GM21723 (cell line): Measurements from ENCODE around the gene DQX1.
A peak's percentile ranks its signal among the peaks of the same experiment; 100 is the strongest.
"Not testable (repeated sequence)": the region's sequence is repeated elsewhere in the genome, so short reads cannot be mapped to it uniquely, and the experiment has no call there.

Source experiments
- ATAC-seq: cut with Tn5 transposase; IDR thresholded peaks from one replicate; pipeline ENCODE4 v1.9.1; 2021; ENCODE audit warnings: mild to moderate bottlenecking, moderate library complexity; ENCODE audit not compliant: unreplicated experiment

Gene DQX1

DNA sequence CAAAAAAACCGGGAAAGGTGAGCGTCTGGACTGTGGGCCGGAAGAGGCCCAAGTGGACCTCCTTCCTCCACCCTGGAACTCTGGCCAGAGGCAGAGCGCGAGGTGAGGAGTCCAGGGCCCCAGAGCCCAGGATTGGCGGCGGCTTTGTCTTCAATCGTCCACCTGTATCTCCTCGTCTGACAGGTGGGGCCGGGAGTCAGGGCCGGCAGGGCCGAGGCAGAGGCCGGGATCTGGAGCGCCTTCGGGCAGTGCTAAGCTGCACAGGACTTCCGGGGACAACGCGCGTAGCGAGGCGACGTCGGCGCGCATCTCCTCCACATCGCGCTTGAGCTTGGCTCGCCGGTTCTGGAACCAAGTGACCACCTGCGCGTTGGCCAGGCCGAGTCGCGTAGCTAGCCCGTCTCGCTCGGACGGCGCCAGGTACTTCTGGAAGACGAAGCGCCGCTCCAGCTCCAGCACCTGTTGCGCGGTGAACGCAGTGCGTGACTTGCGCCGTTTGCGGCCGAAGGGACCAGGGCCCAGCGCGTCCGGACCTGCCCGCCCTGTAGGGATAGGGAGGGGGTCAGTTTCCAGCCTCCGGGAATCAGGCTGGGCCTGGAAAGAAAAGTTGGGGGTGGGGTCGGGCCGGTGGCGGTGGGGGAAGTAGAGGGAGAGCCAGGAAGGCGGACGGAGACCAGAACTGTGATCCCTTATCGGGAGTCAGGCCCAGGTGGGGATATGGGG, 28.1 kb downstream of the DQX1 start:
- no peak for ATAC-seq

DNA sequence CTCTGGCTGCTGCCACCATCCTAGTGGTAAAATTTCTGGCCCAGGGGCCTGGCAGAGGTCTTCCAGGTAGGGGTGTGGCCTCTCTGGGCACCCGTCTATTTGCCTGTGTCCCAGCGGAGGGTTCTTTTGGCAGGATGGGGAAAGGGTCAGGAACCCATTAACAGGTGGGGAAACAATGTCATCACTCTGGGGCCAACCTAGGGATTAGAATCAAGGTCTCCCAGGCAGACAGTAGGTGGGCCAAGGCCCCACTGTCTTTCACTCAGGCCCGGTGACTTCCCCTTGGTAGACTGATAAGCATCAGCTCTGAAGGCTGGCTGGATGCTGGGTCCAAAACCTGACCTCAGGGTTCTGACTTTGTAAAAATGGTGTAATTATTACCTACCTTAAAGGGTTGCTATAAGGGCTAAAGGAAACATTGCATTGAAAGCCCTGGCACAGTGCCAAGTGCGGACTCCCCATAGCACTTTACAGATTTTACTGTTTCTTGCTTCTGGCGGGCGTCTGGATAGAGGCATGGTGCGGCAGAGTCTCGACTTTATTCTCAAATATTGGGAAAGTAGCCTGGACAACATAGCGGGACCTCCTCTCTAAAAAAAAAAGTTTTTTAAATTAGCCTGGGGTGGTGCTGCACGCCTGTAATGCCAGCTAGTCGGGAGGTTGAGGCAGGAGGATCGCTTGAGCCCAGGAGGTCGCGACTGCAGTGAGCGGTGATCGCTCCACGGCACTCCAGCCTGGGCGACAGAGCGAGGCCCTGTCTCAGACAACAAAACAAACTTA, 28.8 kb downstream of the DQX1 start:
- no peak for ATAC-seq

DNA sequence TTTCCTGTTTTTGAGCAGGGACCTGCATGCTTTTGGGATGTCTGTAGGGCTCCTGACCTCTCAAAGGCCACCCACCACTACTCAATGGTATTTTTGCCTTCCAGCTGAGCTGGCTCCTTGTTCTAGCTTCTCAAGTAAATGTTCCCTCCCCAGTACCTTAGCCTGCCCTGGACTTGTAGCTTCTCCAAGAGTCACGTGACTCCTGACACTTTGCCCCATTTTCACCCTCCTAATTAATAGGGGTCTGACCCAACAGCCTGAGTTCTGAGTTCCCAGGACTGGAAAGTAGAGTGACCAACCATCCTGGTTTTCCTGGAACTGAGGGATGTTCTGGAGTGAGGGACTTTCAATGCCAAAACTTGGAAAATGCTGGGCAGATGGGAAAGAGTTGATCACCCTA, 30.6 kb downstream of the DQX1 start:
- ATAC-seq = no peak

DNA sequence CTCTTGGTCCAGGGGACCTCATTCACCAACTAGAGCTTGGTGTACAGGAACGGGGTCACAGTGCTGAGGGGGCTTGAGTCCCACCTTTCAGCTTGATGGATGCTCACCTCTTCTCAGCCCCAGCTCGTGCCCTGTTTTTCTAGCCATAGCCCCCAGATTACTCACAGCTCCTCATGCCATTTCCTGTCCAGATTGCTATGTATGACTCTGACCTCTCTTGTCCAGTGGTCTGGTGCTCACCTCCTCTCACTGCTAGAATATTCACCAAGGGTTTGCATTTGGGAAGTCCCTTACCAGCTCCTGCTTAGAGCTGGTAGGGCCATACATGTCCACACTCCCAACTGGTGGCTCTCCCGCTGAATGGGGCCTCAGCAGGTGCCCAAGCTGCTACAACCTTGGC, 32.5 kb downstream of the DQX1 start:
- no peak for ATAC-seq

DNA sequence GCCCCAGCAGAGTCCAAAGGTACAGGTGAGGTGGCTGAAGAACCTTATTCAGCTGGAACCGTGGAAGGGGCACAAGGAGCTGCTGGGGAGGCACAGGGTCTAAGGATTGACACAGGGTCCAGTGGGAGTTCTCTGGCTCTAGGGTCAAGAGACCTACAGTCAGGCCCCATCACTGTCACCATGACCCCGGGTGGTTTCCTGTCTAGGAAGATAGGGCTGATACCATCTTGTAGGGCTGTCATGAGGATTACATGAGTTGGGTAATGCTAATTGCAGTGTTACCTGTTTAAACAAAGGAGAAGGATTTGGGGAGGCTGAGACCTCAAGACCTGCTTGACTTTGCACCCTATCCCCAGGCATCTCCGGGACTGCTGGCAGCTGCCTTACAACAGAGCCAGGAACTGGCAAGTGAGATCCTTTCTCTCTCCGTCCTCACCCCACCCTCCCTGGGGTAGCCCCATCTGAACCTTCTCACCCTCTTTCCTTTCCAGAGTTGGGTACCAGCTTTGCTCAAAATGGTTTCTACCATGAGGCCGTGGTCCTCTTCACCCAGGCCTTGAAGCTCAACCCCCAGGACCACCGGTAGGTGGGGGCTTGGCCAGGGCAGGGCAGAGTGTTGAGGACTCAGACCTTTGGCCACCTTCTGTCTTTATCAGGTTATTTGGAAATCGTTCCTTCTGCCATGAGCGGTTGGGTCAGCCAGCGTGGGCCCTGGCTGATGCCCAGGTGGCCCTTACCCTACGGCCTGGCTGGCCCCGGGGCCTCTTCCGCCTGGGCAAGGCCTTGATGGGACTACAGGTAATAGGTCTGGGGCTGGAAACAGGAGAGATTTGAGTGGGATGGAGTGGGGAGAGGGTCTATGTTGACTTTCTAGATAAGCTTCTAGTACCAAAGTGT, 34.1 kb downstream of the DQX1 start:
- no peak for ATAC-seq

DNA sequence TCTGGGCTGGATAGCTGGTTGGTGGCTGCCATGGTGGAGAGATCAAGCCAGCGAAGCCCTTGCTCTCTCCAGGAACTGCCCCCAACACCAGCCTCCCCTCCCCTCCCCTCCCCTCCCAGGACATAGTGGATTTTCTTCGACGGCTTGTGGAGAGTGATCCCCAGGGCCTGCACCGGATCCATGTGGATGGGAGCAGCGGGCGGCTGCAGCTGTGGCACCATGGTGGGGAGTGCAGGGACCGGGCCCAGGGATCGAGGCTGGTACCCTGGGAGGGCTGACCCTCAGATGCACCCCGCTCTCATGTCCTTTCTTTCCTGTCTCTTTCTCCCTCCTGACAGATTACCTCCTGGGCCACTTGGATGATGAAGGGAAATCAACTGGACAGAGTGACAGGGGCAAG, 36.1 kb downstream of the DQX1 start:
- ATAC-seq = no peak

DNA sequence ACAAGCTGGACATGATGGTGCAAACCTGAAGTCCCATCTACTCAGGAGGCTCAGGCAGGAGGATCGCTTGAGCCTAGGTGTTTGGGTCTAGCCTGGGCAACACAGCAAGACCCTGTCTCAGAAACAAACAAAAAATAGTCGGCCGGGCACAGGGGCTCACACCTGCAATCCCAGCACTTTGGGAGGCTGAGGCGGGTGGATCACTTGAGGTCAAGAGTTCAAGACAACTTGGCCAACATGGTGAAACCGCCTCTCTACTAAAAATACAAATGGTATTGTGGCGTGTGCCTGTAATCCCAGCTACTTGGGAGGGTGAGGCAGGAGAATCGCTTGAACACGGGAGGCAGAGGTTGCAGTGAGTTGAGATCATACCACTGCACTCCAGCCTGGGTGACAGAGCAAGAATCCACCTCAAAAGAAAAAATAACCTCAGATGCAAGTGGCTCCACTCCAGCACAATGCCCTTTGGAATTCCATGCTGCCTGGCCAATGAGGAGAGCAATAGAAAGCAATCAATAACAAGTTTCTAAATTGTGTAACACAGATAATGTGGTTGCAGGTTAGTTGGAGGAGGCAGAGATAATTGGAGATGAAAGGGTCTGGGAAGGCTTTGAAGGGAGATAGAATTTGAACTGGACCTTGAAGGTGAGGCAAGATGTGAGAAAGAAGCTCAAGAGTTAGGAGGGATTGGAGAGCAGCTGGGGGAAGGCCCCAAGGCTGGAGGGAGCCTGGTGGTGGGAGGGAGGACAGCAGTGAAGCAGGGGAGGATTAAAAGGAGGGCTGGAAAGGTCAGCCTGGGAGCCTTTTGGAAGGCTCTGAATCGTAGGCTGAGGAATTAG, 37.2 kb downstream of the DQX1 start:
- no peak for ATAC-seq

DNA sequence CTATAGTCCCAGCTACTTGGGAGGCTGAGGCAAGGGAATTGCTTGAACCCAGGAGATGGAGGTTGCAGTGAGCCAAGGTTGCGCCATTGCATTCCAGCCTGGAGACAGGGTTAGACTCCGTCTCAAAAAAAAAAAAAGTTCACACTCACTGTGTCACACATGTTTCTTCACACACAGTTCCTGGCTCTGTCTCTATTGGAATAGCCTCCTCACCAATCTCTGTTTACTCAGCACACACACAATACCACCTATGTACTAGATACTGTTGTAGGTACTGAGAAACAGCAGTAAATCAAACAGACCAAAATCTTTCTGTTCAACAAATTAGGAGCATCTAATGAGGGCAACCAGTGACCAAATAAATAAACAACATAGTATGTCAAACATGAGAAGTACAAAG, 39.9 kb downstream of the DQX1 start:
- no peak for ATAC-seq

DNA sequence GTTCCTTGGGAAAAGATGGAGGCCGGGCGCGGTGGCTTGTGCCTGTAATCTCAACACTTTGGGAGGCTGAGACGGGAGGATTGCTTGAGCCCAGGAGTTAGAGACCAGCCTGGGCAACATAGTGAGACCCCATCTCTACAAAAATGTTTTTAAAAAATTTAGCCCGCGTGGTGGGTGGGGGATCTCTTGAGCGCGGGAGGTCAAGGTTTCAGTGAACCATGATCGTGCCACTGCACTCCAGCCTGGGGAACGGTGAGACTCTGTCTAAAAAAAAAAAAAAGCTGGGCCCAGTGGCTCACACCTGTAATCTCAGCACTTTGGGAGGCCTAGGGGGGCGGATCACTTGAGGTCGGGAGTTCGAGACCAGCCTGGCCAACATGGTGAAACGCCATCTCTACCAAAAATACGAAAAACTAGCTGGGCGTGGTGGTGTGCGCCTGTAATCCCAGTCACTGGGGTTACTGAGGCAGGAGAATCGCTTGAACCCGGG, 42.3 kb downstream of the DQX1 start:
- not testable (repeated sequence) for ATAC-seq

DNA sequence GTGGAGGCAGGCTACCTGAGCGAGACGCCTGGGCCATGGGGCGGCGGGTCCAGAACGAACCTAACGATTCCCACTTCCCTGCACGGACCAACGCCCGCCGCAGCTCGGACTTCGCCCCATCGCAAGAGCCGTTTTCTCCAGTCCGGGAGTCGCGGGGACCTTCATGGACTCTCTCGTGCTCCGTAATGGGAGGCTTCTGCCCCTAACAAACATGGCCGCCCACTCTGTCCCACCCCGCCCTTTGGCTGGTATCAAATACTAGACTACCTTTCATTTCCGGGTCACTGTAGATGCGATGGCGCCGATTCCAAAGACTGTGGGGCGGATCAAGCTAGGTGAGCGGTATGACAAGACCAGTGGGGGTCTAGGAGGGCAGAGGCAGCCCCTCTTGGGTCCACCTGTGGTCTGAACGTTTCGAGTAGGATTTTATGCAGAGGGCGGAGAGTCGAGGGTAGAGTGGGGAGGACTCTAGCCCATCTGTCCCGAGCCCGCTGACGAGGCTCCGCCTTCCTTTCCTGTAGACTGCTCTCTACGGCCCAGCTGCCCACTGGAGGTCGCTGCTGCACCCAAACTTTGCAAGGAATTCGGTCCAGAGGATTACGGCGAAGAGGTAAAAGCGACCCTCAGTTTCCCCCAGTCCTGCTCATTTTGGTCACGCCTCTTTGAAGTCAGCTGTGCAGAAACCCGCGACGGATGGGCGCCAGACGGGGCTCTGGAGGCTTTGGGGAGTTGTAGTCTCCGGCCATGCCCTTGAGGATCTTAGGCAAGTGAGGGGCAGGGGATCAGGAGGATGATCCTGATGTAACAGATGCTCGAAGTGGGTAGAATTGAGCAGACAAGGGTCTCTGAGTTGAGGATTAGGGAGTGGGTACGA, 43.0 kb downstream of the DQX1 start, which contains the start of the genes CCDC142 and TTC31:
CCDC142 (minus strand) TSS at position 198 of the 874 bp plus-strand sequence; CDS start at position 37, 161 bp downstream.
TTC31 (plus strand) TSS at position 281 of the 874 bp plus-strand sequence; CDS start at position 296, 15 bp downstream.
- peak; percentile 91 for ATAC-seq

DNA sequence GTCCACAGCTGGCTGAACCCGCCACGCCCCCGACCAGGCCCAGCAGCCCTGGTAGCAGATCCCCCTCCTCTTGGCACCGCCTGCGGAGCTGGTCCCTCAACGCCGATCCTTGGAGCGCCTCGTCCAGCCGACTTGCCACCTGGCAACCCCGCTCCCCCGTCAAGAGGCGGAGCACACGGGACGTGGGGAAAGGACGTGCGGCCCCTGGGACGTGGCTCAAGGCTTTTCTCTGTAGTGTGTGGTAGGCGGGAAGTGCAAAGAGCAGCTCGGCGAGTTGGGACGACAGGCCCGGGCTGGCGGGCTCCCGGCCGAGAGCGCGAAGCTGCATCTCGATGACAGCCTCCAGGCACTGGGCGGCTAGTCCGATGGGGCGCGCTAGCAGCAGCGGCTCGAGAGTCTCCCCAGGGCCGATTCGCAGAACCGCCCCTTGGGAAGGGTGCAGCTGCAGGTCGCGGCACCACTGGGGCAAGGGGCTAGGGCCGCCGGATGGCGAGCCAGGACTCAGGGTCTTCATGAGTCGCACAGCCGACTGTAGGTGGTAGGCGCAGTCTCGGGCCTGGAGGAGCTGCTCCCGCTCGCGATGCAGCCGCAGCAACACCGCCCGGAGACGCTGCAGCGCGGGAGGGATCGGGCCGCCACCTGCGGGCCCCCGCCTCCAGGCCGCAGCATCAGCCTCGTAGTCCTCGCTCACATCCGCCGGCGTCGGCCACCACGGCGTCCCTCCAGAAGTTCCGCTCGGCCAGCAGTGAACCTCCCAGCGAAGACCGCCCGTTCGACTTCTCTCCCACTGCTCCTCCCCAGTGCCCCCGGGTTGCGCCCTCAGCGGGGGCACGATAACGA, 43.9 kb downstream of the DQX1 start:
- peak; percentile 34 for ATAC-seq

DNA sequence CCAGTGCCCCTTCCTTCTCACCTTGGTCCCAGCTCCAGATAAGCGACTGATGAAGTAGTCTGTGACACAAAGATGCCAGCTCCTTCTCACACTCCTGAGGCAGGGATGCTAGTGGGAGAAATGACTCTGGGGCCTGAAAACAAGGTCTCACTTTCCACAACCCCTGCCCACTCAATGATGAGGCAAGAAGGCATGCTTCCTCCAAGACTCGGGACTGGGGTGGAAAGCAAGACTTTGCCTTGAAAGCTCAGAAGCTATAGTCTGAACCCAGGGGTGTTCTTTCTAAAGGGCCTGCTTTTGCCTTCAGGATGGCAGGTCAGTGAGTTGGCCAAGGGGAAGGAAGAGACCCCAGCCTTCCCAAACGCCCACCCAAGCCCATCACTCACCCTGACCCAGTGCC, 44.6 kb downstream of the DQX1 start:
- ATAC-seq = no peak

DNA sequence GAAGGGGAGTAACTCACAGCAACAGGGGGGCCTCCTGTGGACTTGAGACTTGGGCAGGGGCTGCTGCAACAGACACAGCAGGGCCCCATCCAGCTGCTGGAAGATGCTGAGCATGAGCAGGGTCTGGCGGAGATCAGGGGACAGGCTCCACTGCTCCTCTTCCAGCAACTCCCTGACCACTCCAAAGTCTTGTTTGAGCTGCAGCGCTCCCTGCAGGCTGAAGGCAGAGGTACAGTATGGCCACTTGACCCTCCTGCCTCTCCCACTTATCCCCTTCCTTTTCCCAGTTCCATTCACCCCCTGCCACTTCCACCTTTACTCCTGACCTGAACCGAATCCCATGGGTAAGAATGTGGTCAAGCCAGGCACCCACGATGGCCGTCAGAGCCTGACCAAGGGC, 51.1 kb downstream of the DQX1 start:
- no peak for ATAC-seq

DNA sequence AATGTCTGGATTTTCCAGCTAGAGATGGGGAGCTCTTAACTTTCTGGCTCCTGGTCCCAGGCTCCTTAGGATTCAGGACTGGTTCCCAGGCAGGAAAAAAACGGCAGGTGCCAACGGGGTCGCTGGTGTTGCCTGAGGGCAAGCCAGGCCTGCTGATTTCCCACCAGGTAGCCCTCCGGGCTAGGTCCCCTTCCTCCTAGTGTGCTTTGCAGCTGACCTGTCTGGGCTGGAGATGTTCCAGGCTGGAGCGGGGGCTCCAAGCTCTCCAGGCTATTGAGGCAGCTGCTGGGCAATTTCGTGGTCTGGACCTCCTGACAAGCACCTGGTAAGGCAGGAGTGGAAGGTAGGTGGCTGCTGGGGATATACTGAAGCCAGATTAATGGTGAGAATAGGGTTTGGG, 51.5 kb downstream of the DQX1 start:
- no peak for ATAC-seq

DNA sequence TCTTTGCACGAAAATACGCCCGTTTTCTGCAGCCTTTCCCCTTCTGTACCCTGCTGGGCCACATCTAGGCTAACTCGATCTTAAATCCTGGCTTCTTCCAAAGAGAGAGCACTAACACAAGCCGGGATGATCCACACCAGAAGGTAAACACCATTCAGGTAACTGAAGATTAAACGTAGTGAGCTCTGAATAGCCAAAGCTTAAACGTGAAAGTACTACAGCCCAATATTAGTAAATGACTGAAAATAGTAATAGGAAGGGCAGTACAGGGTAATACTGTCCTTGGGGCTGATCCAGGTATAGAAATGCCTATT, 53.1 kb downstream of the DQX1 start:
- ATAC-seq = peak; percentile 3

DNA sequence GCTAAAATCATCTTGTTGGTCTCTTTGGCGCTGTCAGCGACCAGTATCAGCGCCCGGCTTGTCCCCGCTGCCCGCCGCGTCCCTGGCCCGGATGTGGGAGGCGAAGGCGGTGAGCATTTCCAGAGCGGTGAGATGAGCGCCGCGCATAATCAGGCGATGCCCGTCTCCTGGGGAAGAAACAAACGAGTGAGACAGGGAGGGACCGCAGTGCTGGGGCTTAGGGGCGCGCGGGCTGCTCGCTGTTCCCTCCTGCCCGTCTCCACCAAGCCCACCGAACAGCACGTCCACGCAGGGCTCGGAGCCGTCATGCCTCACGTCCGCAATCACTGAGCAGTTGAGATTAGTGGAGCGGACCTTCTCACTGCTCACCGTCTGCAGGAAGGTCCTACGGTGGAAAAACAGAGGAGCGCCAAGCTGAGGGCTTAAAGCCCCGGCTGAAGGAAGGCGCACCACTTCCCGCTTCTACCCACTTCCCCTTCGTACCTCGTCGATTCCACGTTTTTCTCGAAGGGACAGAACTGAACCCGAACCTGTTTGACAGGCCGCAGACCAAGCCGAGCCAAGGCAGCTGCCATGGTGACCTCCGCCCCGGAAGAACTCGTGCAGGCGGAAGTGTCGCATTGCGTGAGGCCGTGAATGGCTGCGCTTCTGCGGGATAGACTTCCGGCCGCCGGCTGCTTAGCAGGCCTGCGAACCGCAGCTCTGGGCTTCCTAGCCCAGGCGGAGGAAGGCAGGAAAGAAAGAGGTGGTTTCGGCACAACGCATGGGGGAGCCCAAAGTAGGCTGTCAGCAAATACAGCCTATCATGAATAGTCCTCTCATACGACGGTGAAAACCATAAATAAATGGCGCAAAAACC, 53.7 kb downstream of the DQX1 start, which contains the start of gene MRPL53:
MRPL53 (minus strand) TSS at position 595 of the 859 bp plus-strand sequence; CDS start at position 575, 20 bp downstream.
- ATAC-seq = peak; percentile 87

DNA sequence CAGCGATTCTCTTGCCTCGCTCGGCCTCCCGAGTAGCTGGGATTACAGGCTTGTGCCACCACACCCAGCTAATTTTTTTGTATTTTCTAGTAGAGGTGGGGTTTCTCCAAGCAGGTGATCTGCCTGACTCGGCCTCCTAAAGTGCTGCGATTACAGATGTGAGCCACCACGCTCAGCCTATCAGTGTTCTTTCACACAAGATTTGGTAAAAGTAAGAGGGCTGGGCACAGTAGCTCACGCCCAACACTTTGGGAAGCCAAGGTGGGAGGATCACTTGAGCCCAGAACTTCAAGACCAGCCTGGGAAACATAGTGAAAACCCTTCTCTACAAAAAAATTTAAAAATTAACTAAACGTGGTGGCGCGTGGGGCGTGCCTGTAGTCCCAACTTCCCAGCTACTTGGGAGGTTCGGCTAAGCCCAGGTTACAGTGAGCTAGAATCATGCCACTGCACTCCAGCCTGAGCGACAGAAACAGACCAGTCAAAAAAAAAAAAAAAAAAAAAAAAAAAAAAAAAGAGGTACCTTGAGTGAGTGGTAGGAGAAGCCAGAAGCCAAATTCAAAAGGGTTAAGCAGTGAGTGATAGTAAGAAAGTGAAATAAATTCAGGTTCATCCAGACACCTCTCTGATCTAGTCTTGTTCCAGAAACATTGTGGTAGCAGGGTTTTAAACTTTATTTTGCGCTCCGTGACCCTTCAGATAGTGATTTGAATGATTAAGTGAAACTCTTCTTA, 54.5 kb downstream of the DQX1 start:
- ATAC-seq = no peak
